Hepatocyte (in vitro differentiated cells): ENCODE data around the gene INPP5B.

Experiments
- CTCF ChIP-seq: fragments of 200-600 bp; sonication (generic); IDR thresholded peaks from 2 replicates; pipeline ENCODE4 v1.5.1; 2016; ENCODE audit warnings: antibody characterized with exemption, mild to moderate bottlenecking; ENCODE audit not compliant: poor library complexity
- EZH2 ChIP-seq: fragments of 200-600 bp; sonication (generic); IDR thresholded peaks from 2 replicates; pipeline ENCODE4 v1.6.1; 2016; ENCODE audit warnings: antibody characterized with exemption, mild to moderate bottlenecking, borderline replicate concordance
- EZH2phosphoT487 ChIP-seq: fragments of 200-600 bp; sonication (generic); IDR thresholded peaks from one replicate; pipeline ENCODE4 v1.6.1; 2018; ENCODE audit warnings: antibody characterized with exemption, mild to moderate bottlenecking, low read depth, moderate library complexity; ENCODE audit not compliant: unreplicated experiment, severe bottlenecking

- no peak for TF ChIP-seq CTCF
- no peak for TF ChIP-seq EZH2
- TF ChIP-seq EZH2phosphoT487 = no peak
Observed at GRCh38 chr1:37814252-37814651, 132.6 kb downstream of the INPP5B start.
